ENCODE measurements around the gene SLC6A9.

SLC6A9 gene

DNA sequence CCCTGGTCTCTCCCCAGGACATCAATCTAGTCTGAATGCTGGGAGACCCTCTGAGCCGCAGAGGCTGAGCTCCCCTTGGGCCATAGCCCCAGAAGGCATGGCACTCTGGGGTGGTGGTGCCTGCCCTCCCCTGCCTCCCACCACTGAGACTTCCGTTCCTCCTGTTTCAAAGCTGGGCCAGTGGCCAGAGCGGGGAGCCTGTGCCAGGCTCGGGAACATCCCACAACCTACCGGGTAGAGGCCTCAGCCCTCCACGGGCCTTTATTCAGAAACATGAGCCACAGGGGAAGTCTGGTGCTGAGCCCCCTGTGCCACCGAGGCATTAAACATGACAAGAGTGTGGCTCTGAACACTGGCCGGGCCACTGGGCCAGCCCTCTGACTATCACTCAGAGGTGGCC is 31.8 kb downstream of the SLC6A9 start:
- H3K4me3 ChIP-seq (replicated peaks in 1 of 2; ENCODE audit: low read depth in 2 of 2, low read length in 2 of 2): no peak overlapping the region
- TF ChIP-seq, protein P1, sequence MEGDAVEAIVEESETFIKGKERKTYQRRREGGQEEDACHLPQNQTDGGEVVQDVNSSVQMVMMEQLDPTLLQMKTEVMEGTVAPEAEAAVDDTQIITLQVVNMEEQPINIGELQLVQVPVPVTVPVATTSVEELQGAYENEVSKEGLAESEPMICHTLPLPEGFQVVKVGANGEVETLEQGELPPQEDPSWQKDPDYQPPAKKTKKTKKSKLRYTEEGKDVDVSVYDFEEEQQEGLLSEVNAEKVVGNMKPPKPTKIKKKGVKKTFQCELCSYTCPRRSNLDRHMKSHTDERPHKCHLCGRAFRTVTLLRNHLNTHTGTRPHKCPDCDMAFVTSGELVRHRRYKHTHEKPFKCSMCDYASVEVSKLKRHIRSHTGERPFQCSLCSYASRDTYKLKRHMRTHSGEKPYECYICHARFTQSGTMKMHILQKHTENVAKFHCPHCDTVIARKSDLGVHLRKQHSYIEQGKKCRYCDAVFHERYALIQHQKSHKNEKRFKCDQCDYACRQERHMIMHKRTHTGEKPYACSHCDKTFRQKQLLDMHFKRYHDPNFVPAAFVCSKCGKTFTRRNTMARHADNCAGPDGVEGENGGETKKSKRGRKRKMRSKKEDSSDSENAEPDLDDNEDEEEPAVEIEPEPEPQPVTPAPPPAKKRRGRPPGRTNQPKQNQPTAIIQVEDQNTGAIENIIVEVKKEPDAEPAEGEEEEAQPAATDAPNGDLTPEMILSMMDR (IDR thresholded peaks at IDR 0.05; ENCODE audit: low read depth, low read length): no peak
- DNase-seq (ENCODE audit: low read depth in 2 of 2): no peak

DNA sequence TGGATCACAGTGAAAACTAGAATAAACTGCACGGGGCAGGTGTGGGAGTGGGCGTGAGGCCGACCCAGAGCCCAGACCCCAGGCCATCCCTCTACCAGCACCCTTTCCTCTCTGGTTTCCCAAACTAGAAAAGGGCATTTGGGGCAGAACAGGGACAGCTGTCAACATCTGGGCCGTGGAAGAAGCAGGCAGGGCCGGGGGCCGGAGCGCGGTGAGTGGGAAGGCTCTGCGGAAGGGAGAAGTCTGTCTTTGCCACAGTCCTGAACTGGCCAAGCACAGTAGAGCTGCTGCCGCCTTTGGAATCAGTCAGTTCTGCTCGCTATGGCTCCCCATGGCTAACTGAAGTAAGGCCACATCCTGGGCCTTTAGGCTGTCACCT is 33.3 kb downstream of the SLC6A9 start:
- DNase-seq (ENCODE audit: low read depth in 2 of 2): no peak
- no peak overlapping the region for H3K4me3 ChIP-seq (replicated peaks in 1 of 2; ENCODE audit: low read depth in 2 of 2, low read length in 2 of 2)
- TF ChIP-seq, protein P1 (IDR thresholded peaks at IDR 0.05; ENCODE audit: low read depth, low read length): no peak

DNA sequence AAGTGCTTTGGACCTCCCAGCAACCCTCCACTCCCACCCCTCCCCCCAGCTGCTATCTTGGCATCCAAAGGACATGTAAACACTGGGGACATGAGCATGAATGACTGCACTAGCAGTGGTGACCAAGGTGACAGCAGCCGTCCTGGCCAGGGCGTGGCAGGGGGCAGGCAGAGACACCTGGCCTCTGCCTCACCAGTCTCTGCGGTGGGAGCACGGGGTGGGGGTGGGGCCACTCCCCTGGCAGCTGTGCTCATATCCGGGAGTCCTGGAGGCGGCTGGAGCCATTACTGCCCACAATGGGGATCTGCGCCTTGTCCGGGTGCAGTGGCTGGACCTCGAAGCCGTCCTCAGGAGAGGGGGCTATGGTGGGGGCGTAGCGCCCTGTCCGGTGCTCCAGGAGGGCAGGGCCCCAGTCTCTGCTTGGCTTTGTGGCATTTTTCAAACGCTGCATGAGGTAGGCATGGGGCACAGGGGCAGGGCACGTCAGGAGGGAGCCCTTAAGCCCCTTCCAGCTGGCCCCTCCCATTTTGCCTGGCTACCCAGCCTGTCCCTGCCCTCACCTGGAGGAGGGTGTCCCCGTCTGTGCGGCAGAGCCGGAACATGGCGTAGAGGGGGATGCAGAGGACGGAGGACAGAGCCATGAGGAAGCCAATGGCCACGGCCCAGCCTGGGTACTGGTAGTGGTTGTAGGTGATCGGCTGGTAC is 33.8 kb downstream of the SLC6A9 start:
- DNase-seq (ENCODE audit: low read depth in 2 of 2): no peak
- TF ChIP-seq, protein P1 (IDR thresholded peaks at IDR 0.05; ENCODE audit: low read depth, low read length): no peak
- no peak overlapping the region for H3K4me3 ChIP-seq (replicated peaks in 1 of 2; ENCODE audit: low read depth in 2 of 2, low read length in 2 of 2)

DNA sequence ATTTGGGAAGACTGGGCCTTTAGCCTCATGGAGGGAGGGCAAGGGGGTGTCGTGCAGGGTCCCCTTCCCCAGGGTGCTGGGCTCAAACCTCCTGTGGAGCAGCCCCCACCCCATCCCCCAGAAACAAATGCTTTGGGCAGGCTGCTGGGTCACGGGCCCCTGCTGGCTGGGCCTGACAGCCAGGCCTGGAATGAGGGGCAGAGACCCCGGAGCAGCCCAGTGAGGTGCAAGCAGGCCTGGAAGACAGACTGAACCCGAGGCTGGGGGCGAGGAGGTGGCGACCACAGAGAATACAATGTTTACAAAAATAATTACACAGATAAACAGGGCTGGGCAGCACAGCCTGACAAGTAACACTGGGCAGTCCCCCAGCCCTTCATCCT is 34.5 kb downstream of the SLC6A9 start:
- no peak overlapping the region for H3K4me3 ChIP-seq (replicated peaks in 1 of 2; ENCODE audit: low read depth in 2 of 2, low read length in 2 of 2)
- DNase-seq (ENCODE audit: low read depth in 2 of 2): no peak
- TF ChIP-seq, protein P1 (IDR thresholded peaks at IDR 0.05; ENCODE audit: low read depth, low read length): no peak

DNA sequence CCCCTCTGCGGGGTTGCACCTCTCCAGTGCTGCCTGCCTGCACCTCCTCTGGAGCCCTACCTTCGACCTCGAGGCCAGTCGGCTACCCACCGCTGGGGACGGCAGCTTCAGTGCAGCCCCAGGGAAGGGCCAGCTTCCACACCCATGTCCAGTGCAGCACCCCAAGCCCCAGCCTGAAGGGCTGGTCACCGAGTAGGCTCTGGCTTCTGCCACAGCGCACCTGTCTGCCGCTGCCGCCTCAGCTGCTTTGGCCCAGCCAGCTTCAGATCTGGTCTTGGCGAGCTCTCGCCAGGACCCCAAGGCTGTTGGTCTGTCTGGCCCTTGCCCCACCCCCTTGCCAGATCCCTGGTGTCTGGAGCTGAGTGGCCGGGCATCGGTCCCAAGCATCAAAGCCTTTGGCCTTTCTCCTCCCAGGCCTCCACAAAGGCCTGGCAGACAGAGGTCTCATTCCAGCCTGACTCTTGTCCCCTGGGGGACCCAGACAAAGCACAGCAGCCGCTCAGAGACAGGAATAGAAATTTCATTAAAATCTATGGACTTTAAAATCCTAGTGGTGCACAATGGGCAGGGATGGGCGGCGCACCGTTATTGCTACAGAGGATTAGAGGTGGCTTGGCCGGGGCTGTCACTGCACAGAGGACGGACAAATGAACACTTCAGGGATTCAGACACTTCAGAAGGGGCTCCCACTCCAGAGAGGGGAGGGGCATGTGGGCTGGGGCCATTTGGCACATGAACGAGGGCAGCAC is 35.1 kb downstream of the SLC6A9 start:
- no peak overlapping the region for H3K4me3 ChIP-seq (replicated peaks in 1 of 2; ENCODE audit: low read depth in 2 of 2, low read length in 2 of 2)
- TF ChIP-seq, protein P1 (IDR thresholded peaks at IDR 0.05; ENCODE audit: low read depth, low read length): no peak
- DNase-seq (ENCODE audit: low read depth in 2 of 2): no peak

DNA sequence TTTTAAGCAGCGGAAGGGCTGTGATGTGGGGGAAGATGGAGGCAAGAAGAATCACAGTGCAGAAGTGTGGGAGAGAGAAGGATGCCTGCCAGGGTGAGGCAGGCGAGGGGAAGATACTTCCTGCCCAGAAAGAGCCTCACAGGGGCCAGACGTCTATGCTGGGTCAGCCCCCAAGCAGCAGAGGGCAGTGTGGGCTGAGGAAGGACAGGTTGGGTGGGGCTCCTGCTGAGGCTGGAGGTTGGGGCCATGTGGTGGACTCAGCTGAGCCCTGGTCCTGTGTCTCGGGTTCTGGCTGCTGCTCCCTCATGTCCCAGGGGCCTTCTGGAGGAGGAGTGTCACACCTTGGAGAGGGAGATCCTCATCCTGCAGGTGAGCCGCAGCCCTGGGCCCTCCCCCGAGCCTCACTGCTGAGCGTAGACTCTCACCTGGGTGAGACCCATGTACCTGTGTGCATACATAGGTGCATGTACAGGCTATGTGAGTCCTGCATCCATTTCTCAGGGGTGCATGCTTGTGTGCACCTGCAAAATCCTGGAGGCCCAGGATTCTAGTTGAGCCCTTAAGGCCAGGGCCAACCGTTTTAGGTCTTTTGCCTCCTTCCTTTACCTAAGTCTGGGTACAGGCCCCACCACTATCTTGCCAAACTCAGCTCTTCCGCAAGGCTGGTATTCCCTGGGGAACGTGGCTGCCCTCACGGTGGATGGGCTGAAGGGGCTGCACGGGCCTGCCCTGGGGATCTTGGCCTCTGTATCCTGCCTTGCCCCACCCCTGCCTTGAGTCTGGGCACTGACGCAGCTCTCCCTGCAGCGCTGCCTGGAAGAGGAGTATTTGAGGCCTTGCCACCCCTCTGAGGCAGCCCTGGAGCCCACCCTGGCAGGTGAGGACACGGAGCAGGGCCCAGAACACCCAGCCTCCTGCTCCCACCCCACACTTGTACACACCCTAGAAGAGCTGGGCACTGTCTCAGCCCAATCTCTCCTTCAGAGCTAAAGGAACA is 36.2 kb downstream of the SLC6A9 start:
- no peak overlapping the region for H3K4me3 ChIP-seq (replicated peaks in 1 of 2; ENCODE audit: low read depth in 2 of 2, low read length in 2 of 2)
- peak; percentile 38 to 39 for DNase-seq (ENCODE audit: low read depth in 2 of 2)
- TF ChIP-seq, protein P1 (IDR thresholded peaks at IDR 0.05; ENCODE audit: low read depth, low read length): peak; percentile 44

All from cardiac fibroblast (primary cell).